ENCODE results near the gene SLC27A5.
"Not testable (repeated sequence)": the region's sequence is repeated elsewhere in the genome, so short reads cannot be mapped to it uniquely, and the experiment has no call there.

The SLC27A5 gene

GRCh38 chr19:58507602-58508223, 4.1 kb downstream of the SLC27A5 start:
- not testable (repeated sequence) for DNase-seq (ENCODE audit: extremely low spot score, insufficient read length, low read depth); FAIRE-seq

GRCh38 chr19:58500242-58500641, 11.6 kb downstream of the SLC27A5 start:
- DNase-seq (ENCODE audit: extremely low spot score, insufficient read length, low read depth) (no peak), FAIRE-seq (no peak)

GRCh38 chr19:58499021-58499927, 12.5 kb downstream of the SLC27A5 start:
- DNase-seq (ENCODE audit: extremely low spot score, insufficient read length, low read depth) = peak; percentile 97
- FAIRE-seq = peak; percentile 98

- FAIRE-seq (no peak), DNase-seq (ENCODE audit: extremely low spot score, insufficient read length, low read depth) (no peak)
Measured at GRCh38 chr19:58498316-58499020, 13.3 kb downstream of the SLC27A5 start.

- no peak for FAIRE-seq
Measured at GRCh38 chr19:58497634-58498170, 14.1 kb downstream of the SLC27A5 start.

GRCh38 chr19:58492265-58492664, 19.5 kb downstream of the SLC27A5 start:
- FAIRE-seq = no peak
- DNase-seq (ENCODE audit: extremely low spot score, insufficient read length, low read depth) = no peak

More at GRCh38 chr19:58497634-58498170, 14.1 kb downstream of the SLC27A5 start:
- DNase-seq (ENCODE audit: extremely low spot score, insufficient read length, low read depth) = no peak

GRCh38 chr19:58491393-58491792, 20.4 kb downstream of the SLC27A5 start:
- FAIRE-seq = no peak
- no peak for DNase-seq (ENCODE audit: extremely low spot score, insufficient read length, low read depth)

- FAIRE-seq; DNase-seq (ENCODE audit: extremely low spot score, insufficient read length, low read depth): not testable (repeated sequence)
Measured at GRCh38 chr19:58484349-58484748, 27.4 kb downstream of the SLC27A5 start.

GRCh38 chr19:58483776-58484175, 28.0 kb downstream of the SLC27A5 start:
- FAIRE-seq (no peak), DNase-seq (ENCODE audit: extremely low spot score, insufficient read length, low read depth) (no peak)

- DNase-seq (ENCODE audit: extremely low spot score, insufficient read length, low read depth) = no peak
- no peak for FAIRE-seq
Measured at GRCh38 chr19:58482372-58482771, 29.4 kb downstream of the SLC27A5 start.

- no peak for DNase-seq (ENCODE audit: extremely low spot score, insufficient read length, low read depth)
- no peak for FAIRE-seq
Measured at GRCh38 chr19:58480831-58481230, 31.0 kb downstream of the SLC27A5 start.

GRCh38 chr19:58480481-58480830, 31.3 kb downstream of the SLC27A5 start:
- FAIRE-seq (no peak), DNase-seq (ENCODE audit: extremely low spot score, insufficient read length, low read depth) (no peak)

- no peak for FAIRE-seq
Measured at GRCh38 chr19:58479736-58480480, 31.9 kb downstream of the SLC27A5 start.

GRCh38 chr19:58479303-58479702, 32.5 kb downstream of the SLC27A5 start:
- FAIRE-seq = no peak

More at GRCh38 chr19:58479736-58480480, 31.9 kb downstream of the SLC27A5 start:
- no peak for DNase-seq (ENCODE audit: extremely low spot score, insufficient read length, low read depth)

GRCh38 chr19:58477871-58478270, 33.9 kb downstream of the SLC27A5 start:
- DNase-seq (ENCODE audit: extremely low spot score, insufficient read length, low read depth) = no peak
- FAIRE-seq = no peak

More at GRCh38 chr19:58479303-58479702, 32.5 kb downstream of the SLC27A5 start:
- DNase-seq (ENCODE audit: extremely low spot score, insufficient read length, low read depth) = no peak

GRCh38 chr19:58477130-58477529, 34.7 kb downstream of the SLC27A5 start:
- no peak for DNase-seq (ENCODE audit: extremely low spot score, insufficient read length, low read depth)
- no peak for FAIRE-seq

GRCh38 chr19:58476498-58477015, 35.2 kb downstream of the SLC27A5 start:
- DNase-seq (ENCODE audit: extremely low spot score, insufficient read length, low read depth) = no peak
- no peak for FAIRE-seq

- FAIRE-seq (peak; percentile 99), DNase-seq (ENCODE audit: extremely low spot score, insufficient read length, low read depth) (peak; percentile 87)
Measured at GRCh38 chr19:58475714-58476497, 35.9 kb downstream of the SLC27A5 start, which contains the start of gene ZNF446. Gene ZNF446, plus strand, starts transcription at chr19:58476352. Its CDS starts 867 bp downstream, at chr19:58477219.
